Stimulated activated CD4-positive, alpha-beta T cell treated with anti-CD3 and anti-CD28 coated beads, Interleukin-4, amount 100 ng/mL, for 1 hour (primary cell): Measurements from ENCODE around the gene SIRT3.
A peak's percentile ranks its signal among the peaks of the same experiment; 100 is the strongest.
"Not testable (repeated sequence)": the region's sequence is repeated elsewhere in the genome, so short reads cannot be mapped to it uniquely, and the experiment has no call there.

Experiments
- DNase-seq: peaks from one replicate; pipeline ENCODE4 v3.0.0-alpha.2; 2020

The SIRT3 gene

GRCh38 chr11:270451-271318 is 34.5 kb upstream of the SIRT3 start:
- no peak for DNase-seq

- peak; percentile 40 for DNase-seq
Observed at GRCh38 chr11:269146-269890, 33.2 kb upstream of the SIRT3 start.

GRCh38 chr11:268716-269145 is 32.6 kb upstream of the SIRT3 start:
- DNase-seq: not testable (repeated sequence)

- DNase-seq: peak; percentile 59
Observed at GRCh38 chr11:267491-267994, 31.4 kb upstream of the SIRT3 start.

GRCh38 chr11:266676-267439 is 30.7 kb upstream of the SIRT3 start:
- DNase-seq: peak; percentile 26

- DNase-seq: no peak
Observed at GRCh38 chr11:261624-262023, 25.5 kb upstream of the SIRT3 start.

- DNase-seq: no peak
Observed at GRCh38 chr11:259413-259812, 23.3 kb upstream of the SIRT3 start.

- no peak for DNase-seq
Observed at GRCh38 chr11:257766-258493, 21.8 kb upstream of the SIRT3 start.

- no peak for DNase-seq
Observed at GRCh38 chr11:256952-257737, 21.0 kb upstream of the SIRT3 start.

GRCh38 chr11:255816-256215 is 19.7 kb upstream of the SIRT3 start:
- DNase-seq: no peak

GRCh38 chr11:255176-255575 is 19.0 kb upstream of the SIRT3 start:
- no peak for DNase-seq

GRCh38 chr11:253886-254270 is 17.7 kb upstream of the SIRT3 start:
- no peak for DNase-seq

GRCh38 chr11:253160-253885 is 17.2 kb upstream of the SIRT3 start:
- no peak for DNase-seq

- DNase-seq: no peak
Observed at GRCh38 chr11:252666-253065, 16.5 kb upstream of the SIRT3 start.

GRCh38 chr11:251550-251949 is 15.4 kb upstream of the SIRT3 start:
- no peak for DNase-seq

GRCh38 chr11:250740-251299 is 14.7 kb upstream of the SIRT3 start:
- peak; percentile 75 for DNase-seq

- no peak for DNase-seq
Observed at GRCh38 chr11:250274-250673, 14.1 kb upstream of the SIRT3 start.

GRCh38 chr11:249062-249461 is 12.9 kb upstream of the SIRT3 start:
- DNase-seq: no peak

- DNase-seq: no peak
Observed at GRCh38 chr11:244376-244775, 8.2 kb upstream of the SIRT3 start.

- DNase-seq: no peak
Observed at GRCh38 chr11:241634-242033, 5.5 kb upstream of the SIRT3 start.

- no peak for DNase-seq
Observed at GRCh38 chr11:240315-240714, 4.2 kb upstream of the SIRT3 start.
